Muscle of arm (tissue), 12 donors: ENCODE measurements around the gene AJAP1. TPM values are rescaled to one million over a fixed set of nuclear protein-coding genes. Genes with fewer than 3 reads are reported as not detected.

ENCODE experiments used
- DNase-seq: peaks from one replicate; pipeline ENCODE4 v3.0.0-alpha.2; 2013
- polyA plus RNA-seq, 12 donors: library from polyadenylated mRNA; unstranded; fragments of 120-200 nt; gene quantifications; one replicate each; pipeline ENCODE4 v1.2.1, GENCODE V29; 2013; ENCODE audit not compliant: insufficient read length in 12 of 12

Gene AJAP1
- polyA plus RNA-seq, 12 donors, result 0.56 to 2.5 (median 0.69) TPM; not detected in 2

DNA sequence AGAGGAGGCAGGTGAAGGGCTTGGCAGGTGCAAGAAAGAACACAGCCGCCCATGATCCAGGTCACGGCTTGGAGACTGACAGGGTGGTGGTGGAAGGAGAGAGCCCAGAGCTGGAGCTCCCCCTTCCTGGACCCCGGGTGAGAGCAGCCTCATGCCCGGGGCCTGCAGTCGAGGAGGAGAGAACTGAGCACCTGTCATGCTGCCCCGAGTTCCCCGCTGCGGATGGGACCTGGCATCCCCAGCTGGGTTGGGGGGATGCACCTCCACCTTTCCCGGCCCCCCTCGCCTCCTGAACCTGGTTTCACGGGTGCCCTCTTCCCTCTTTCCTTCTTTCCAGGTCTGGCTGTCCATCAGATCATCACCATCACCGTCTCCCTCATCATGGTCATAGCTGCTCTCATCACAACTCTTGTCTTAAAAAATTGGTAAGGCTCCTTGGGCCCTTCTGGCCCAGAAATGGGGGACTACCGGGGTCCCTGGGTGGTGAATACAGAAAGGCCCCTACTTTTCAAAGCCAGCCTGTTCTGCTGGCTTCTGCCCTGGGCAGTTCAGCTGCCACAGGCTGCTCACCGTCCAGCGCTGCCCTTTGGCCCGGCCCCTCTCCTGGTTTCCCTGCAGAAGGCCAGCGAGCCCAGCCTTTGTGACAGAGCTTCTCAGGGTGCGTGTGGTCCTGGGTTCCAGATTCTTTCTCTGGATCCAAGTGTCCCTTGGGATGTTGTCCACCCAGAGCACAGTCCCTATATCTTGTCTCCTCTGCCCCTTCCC is 115.3 kb downstream of the AJAP1 start:
- DNase-seq, result no peak

- DNase-seq, result no peak
Measured at GRCh38 chr1:4770713-4771112, 116.3 kb downstream of the AJAP1 start.

- DNase-seq, result no peak
Measured at GRCh38 chr1:4771267-4771666, 116.9 kb downstream of the AJAP1 start.

- no peak for DNase-seq
Measured at GRCh38 chr1:4771721-4772120, 117.3 kb downstream of the AJAP1 start.

DNA sequence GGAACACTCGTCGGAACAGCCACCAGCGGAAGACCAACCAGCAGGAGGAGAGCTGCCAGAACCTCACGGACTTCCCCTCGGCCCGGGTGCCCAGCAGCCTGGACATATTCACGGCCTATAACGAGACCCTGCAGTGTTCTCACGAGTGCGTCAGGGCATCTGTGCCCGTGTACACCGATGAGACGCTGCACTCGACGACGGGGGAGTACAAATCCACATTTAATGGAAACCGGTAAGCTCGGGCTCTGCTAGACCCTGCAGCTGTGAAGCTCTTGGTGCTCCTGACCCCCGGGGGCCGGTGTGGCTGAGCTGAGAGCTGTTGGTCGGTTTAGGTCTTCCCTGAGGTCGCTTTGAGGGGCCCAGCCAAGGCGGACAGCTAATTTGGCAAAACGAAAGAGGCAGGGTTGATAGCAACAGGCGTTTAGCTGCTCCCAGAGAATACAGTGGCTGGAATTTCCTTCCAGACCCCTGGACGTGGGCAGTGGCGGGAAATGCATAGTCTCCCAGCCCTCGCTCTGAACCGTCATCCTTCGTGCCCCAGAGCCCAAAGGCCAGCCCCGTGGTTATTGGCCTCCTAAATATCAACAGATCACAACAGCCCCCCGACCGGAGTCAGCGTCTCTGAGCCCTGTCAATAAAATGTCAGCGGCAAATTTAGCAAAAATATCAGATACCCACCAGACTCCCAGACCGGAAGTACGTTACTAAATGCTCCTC is 118.0 kb downstream of the AJAP1 start:
- DNase-seq, result no peak

DNA sequence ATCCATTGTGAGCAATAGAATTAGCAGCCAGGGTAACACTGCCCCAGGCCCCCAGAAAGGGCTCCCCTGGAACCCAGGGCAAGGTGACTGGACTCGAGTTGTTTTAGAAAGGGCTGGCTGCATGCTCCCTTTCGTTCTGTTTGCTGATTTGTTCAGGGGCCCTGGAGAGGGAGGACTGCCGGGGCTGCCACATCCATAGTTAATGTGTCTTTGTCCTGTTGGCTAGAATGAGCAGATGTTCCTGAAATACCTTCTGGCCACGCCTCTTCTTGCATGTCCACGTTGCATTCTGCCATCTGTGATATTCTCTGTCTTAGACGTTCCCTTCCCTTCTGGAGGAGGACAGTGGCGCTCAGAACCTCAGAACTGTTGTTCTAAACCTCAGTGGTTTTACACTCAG is 118.8 kb downstream of the AJAP1 start:
- DNase-seq, result no peak

- DNase-seq, result no peak
Measured at GRCh38 chr1:4775506-4775905, 121.1 kb downstream of the AJAP1 start.

GRCh38 chr1:4778056-4778455 is 123.6 kb downstream of the AJAP1 start:
- peak; percentile 20 for DNase-seq

GRCh38 chr1:4781646-4782045 is 127.2 kb downstream of the AJAP1 start:
- no peak for DNase-seq

GRCh38 chr1:4784761-4785160 is 130.4 kb downstream of the AJAP1 start:
- DNase-seq, result no peak

DNA sequence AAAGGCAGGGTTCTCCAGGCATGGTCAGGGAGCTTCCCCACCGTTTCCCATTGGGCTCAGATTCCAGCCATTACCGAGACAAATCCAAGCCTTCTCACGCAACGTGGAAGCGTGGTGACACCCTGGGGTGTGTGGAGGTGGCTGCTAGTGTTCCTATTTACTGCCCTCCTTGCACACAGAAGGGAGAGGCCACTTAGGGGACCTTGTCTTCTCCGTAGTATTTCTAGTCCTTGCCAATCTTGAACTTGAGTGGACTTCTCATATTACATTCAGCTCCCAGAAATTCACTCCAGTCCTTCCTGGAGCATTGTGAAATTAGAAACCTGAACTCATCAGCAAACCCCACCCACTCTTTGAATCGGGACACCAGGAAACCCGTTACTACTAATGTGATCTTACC is 131.6 kb downstream of the AJAP1 start:
- DNase-seq, result no peak

- no peak for DNase-seq
Measured at GRCh38 chr1:4787551-4787950, 133.1 kb downstream of the AJAP1 start.

- no peak for DNase-seq
Measured at GRCh38 chr1:4792565-4792964, 138.2 kb downstream of the AJAP1 start.

DNA sequence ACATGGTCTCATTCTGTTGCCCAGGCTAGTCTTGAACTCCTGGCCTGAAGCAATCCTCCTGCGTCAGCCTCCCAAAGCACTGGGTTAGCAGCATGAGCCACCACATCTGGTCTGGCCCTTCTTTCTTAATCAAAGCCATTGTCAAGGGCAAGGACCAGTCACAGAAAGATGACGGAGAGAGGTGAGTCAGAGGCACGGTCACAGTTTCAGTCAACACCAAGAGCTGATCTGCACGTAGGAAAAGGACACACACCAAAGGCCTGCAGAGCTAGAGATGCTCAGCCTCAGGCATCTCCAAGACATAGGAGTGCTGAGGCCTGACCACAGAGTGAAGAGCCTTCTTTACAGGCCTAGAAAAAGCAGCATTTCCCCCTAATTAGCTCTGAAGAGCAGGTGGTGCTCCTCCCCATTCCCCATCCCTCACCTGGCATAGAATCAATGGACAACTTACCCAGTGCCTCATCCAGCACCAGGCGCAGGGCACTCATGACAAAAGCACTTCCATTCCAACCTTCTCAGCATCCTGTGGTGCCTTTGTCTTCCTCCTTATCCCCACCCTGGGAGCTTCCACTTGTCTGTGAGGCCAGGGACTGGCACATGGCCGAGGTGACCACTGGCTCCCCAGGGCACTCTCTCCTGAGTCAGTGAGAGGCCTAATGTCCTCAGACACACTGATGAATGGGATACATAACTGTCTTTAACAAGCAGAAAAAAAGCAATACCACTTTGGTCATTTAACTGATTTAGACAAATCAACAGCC is 139.8 kb downstream of the AJAP1 start:
- DNase-seq, result no peak

DNA sequence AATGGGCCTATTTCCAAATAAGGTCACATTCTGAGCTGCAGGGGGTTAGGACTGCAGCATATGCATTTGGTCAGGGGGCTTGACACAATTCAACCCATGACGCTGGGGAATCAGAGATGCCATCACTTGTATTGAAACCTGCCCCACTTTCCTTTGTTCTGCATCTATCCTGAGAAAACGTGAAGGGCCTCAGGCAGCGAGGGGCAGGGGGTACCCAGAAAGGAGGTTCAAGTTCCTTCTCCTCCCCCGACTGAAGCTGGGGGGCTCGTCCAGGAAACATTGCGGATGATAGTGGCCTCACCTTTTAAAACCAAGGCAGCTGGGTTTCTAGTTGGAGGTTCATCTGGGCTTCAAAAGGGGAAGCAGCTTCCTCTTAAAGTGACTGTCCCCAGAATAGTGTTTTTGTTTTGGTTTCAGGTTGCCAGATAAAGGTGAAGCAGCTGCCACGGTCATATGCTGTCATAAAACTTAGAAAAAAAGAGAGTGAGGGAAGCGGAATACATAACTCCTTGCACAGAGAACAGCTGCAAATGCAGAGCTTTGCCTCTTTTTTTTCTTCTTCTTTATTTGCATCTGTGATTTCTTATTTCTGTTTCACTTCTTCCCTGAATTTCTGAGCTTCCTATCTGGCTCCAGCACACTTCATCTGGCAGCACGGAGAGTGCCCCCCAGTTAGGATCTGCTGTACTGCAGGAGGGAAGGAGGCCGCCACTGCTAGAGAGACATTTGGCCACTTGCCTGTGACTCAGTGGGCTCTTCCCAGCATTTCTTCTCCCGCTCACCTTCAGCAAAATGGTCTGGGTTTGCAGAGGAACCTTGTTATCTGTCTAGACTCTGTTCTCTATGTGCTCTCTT is 142.0 kb downstream of the AJAP1 start:
- no peak for DNase-seq

GRCh38 chr1:4797016-4797410 is 142.6 kb downstream of the AJAP1 start:
- DNase-seq, result no peak

DNA sequence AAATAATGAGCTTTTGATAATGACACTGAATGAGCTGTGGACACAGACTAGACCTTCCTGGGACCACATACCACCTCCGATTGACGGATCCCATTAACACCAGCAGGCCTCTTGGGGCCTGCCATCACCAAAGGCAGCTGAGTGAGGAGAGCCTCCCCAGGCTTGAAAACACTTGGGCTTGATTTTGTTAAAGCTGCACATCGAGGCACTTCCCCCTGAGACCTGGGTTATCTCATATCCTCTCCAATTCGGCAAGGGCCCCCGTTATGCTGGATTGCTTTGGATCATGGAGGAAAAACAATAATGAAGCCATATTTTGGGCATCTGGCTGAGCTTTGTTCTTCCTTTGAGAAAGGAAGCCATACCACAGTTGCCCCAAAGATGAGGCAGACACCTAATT is 143.0 kb downstream of the AJAP1 start:
- DNase-seq, result no peak

- DNase-seq, result peak; percentile 93
Measured at GRCh38 chr1:4801192-4801924, 146.9 kb downstream of the AJAP1 start.

DNA sequence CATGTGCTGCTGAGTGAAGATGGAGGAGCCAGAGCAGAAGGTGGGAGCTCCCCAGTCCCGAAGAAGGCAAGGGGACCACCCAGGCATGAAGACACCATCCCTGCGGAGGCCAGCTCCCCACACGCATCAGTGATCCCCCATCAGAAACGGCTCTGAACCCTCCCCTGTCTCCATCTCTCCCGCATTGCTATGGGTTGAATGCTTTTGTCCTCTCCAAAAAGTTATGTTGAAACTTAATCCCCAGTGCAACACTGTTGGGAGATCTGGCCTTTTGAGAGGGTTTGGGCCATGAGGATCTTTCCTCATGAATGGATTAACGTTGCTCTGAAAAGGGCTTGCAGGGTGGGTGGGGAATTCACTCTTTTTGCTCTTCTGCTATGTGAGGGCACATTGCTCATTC is 147.6 kb downstream of the AJAP1 start:
- no peak for DNase-seq

- no peak for DNase-seq
Measured at GRCh38 chr1:4803335-4803734, 148.9 kb downstream of the AJAP1 start.

DNA sequence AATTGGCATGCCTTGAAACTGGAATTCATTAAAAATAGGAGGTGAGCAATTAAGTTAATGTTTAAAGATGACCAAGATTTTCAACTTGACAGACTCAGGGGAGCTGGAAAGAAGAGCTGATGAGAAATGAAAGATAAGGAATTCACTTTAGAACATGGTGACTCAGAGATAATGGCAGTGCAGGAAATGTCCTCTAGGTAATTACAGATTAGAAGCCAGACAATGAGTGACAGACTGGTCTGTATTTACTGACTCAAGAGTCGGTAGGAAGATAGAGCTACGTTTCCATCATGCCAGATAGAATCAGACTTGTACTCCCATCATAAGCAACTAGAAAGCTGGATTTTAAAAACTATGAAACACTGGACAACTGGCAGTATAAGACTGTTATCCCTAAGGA is 151.6 kb downstream of the AJAP1 start:
- no peak for DNase-seq
